NCI-H82 (cell line): ENCODE measurements around the gene STAT3.
"Not testable (repeated sequence)": the region's sequence is repeated elsewhere in the genome, so short reads cannot be mapped to it uniquely, and the experiment has no call there.

Source experiments
- DNase-seq: peaks from one replicate; lab custom pipeline; 2025; lab: John Stamatoyannopoulos, UW

The STAT3 gene

GRCh38 chr17:42276359-42276608 is 112.0 kb downstream of the STAT3 start, which contains the start of gene STAT5B:
Gene STAT5B (minus strand): TSS chr17:42276391. CDS start chr17:42232127, 44,264 bp downstream.
- DNase-seq, result peak; percentile 75

- DNase-seq, result peak; percentile 59
These were observed 112.5 kb downstream of the STAT3 start for GRCh38 chr17:42275527-42276358.

DNA sequence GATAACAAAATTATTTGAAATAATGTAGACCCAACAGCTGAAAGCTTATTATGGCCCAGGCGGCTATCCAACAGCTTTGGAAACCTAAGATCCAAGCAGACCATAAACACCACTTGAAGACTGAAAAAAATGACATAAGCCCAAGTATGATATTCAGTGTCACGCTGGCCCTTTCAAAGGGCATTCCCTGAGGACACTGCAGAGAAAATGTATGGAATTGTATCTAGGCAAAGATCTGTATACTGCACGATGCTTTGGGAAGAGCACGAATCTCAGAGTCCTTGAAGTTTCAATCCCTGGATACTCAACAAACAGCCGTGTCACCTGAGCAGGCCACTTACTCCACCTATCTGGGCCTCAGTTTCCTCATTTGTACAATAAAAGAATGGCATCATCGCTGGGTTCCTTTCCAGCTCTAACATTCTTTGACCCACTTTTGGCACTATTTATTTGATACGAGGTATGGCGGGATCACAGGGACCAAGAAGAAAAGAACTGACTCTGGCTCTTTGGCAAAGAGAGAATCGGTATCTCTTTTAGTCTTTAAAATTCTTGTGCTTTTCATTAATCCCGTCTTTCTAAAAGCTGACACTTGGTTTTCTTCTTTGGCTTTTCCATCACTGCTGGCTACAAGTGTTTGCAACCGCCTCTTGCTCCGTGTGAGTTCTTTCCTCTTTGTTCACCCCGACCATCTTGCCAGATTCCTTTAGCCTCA is 113.3 kb downstream of the STAT3 start:
- DNase-seq, result no peak

DNA sequence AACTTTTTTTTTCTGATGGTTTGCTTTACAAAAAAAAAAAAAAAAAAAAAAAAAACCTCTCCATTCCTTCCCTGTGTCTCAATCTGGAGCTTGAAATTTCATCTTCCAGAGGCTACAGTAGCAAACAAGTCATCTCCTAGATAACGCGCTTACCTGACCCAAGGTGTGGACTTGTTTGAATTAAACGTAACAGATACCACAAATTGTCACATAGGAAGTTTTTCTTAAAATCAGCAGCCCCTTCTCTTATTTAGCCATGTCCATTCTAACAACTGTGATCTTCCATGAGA is 114.0 kb downstream of the STAT3 start:
- no peak for DNase-seq

DNA sequence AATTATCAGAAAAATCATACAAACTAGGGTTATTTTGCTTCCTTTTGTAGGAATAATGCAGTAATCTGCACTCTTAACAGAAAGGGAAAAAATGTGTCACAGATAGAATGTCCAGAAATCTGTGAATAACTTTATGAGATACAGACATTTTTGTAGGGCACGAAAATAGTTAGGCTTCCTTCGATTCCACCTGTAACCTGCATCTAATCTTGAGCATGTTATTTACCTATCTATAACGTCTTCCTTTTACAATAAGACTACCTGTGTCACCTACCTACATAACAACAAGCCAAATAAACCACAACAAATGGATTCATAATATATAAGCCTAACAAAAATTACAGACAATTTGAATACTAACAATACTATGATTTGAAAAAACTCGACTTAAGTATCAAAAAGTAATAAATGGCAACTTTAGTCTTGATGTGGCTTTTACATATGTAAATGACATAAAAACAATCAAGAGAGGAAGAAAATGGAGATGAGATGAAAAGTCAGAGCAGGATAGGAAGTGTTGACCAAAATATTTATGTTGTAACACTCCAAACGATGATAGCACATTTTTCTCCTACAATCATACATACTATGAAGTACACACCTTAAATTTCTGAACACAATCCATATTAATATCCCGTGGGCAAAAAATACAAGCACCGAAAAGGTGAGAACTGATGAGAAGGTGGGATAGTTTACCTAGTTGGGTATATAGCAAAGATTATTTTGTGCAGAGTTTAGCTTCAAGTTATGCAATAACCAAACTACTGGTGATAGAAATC is 114.6 kb downstream of the STAT3 start:
- DNase-seq, result no peak

DNA sequence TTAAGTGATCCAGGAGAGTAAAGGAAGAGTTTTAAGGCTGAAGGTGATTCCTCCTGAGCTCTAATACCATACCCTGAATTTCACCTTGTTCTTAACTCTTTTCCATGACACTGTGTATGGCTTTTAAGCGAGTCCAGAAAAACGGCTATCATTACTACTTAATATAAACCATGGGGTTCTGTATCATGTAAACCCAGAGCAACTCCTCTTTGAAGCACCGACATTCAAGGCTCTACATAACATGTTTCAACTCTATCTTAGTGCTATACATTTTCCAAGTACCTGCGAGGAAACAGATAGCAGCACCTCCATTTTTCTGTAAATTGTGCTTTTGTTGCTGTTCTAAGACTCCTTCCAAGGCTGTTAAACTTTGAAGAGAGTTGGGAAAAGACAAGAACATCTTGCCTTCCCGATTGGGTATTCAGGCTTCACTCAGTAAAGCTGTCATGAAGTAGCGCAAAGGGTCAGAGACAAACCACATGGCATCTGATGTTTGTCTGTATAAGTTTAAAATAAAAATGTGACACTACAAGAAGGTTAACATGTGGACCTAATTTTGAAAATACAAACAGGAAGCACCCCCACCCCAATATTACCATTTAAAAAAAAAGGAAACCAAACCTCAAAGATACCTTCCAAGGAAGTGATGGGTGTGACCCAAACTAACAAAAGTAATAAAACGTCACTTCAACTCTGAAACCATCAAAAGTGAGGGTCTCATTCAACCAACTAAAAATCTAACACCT is 115.9 kb downstream of the STAT3 start:
- DNase-seq, result no peak

DNA sequence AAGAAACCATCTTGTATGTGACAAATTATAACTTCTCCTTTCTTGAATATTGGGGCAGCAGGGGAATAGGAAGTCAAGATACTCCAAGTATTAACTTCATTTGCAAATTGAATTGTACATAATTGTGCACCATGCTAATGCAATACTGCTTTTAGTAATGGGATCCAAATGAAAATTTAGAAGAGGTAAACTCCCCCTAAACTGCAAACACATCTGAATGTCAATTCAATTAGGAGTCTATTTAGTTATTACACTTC is 116.5 kb downstream of the STAT3 start:
- no peak for DNase-seq

DNA sequence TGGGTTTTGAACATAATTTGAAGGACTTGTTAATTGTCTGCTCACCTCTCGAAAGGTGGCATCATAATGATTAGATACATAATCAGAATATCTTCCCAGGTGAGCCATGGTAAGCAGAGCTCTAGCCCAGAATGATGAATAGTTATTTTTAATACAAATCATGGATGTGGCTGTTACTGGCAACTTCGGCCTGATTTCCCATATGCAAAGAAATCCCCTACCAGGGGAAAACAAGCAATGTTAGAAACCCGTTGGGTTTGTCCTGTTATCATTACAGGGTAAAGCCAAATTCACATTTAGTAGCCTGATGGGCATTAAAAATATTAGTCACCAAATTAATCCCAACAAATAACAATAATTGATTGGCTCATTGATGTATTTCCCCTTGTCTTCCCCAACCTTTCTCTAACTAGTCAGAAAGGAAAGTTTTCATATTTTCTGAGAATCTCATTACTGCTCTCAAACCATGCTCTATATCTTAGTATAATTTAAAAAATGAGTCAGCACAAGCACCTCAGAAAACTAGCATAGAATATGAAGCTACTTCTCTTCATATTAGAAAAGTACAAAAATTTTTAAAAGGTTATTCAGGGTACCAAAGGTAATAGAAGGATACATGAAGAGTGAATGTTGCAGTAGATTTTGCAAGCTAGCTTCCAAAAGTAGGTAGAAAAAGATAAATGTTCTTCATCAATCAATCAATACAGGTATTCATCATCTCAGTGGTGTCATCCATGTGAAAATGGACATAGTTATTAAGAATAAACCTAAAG is 117.0 kb downstream of the STAT3 start:
- DNase-seq, result no peak

DNA sequence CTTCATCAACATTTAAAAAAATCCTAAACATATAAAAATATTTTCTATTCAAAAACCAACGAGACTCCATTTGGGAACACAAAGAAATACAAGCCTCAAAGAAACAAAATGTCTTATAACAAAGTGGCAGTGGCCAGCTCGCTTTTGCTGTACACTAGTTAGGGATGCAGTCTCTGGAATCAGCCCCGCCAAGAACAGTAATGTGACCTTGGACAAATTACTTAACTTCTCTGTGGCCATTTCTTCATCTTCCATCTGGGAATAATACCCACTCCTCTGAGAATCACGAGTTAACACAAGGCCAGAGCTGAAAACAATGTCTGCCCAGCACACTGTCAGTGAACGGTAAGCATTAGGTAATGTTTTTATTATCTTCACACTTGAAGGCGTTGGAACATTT is 117.6 kb downstream of the STAT3 start:
- DNase-seq, result no peak

DNA sequence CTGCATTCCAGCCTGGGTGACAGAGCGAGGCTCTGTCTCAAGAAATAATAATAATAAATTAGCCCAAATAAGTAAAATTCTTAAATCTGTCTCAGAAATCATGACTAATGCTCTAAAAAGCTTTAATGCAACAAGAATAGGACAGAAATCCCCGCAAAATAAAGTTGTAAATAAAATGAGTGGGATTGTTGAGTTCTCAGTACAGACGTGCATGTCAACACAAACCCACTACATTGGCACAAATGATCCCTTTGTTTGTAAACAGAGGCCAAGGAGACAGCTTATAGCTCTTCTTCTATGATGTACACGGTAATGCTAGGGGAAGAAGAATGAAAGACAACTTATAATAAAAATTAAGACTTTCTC is 118.1 kb downstream of the STAT3 start:
- no peak for DNase-seq

DNA sequence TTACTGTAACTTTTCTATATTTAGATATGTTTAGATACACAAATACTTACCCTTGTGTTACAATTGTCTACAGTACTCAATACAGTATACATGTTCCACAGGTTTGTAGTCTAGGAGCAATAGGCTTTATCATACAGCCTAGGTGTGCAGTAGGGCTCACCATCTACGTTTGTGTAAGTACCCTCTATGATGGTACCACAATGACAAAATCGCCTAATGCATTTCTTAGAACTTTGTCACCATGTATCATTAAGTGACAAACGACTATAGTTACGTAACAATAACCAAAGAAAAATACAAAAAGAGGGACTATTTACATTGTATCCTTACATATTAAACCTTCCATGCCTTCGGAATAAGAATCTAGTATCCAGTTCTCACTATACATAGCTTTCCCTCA is 120.0 kb downstream of the STAT3 start:
- DNase-seq, result no peak

DNA sequence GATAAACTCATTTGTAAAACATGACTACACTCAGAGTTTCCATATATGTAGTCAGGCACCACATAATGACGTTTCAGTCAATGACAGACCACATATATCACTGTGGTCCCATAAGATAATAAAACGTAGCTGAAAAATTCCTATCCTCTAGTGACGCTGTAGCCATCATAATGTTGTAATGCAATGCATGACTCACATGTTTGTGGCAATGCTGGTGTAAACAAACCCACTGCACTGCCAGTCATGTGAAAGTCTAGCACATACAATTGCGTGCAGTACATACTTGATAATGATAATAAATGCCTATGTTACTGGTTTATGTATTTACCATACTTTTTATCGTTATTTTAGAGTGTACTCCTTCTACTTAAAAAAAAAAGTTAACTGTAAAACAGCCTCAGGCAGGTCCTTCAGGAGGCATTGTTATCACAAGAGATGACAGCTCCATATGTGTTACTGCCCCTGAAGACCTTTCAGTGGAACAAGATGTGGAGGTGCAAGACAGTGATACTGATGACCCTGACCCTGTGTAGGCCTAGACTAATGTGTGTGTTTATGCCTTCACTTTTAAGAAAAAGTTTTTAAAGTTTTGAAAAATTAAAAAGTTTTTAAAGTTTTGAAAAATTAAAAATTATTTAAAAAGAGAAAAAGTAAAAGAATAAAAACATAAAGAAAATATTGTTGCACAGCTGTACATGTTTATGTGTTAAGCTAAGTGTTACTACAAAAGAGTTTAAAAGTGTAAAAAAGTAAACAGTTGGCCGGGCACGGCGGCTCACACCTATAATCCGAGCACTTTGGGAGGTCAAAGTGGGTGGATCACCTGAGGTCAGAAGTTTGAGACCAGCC is 121.1 kb downstream of the STAT3 start:
- no peak for DNase-seq

DNA sequence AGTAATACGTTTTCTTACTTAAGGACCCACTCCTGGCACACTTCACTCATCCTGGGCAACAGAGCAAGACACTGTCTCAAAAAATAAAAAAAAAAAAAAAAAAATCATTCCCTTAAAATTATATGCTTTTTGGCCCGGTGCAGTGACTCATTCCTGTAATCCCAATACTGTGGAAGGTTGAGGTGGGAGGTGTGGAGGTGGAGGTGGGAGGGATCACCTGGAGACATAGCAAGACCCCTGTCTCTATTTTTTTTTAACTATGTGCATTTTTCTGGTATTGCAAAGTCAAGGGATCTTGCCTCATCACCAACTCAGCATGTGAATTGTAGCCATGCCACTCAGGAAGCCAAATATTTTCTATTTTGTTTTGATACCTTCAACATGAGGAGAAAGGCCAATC is 121.8 kb downstream of the STAT3 start:
- DNase-seq, result no peak

GRCh38 chr17:42264366-42264765 is 123.9 kb downstream of the STAT3 start:
- DNase-seq, result not testable (repeated sequence)
